Calu3 (cell line): ENCODE results near the gene ATXN2L. TPM values are rescaled to one million over a fixed set of nuclear protein-coding genes. Genes with fewer than 3 reads are reported as not detected.

Experiments used
- BruUV-seq: library from RNA; stranded (reverse); fragments of 400-500 nt; replicated peaks from 2 replicates; lab custom pipeline; 2021; lab: Mats Ljungman, UMichigan
- CTCF ChIA-PET: fragments of 300-600 bp; sonication (Branson Sonifier 250); formaldehyde crosslinking; loops from one replicate; lab custom pipeline; 2022; ENCODE audit warnings: antibody characterized with exemption; lab: Charles Lee
- DNase-seq: peaks from one replicate; pipeline ENCODE4 v3.0.0; 2022
- H3K27ac Mint-ChIP-seq: one replicate; pipeline ENCODE4 v1.8.0; 2022; ENCODE audit warnings: mixed read lengths; ENCODE audit not compliant: unreplicated experiment
- H3K27me3 Mint-ChIP-seq: one replicate; pipeline ENCODE4 v1.8.0; 2022; ENCODE audit warnings: mixed read lengths; ENCODE audit not compliant: unreplicated experiment
- H3K36me3 Mint-ChIP-seq: one replicate; pipeline ENCODE4 v1.8.0; 2022; ENCODE audit warnings: mild to moderate bottlenecking, moderate library complexity, mixed read lengths; ENCODE audit not compliant: insufficient read depth, unreplicated experiment
- H3K4me1 Mint-ChIP-seq: one replicate; pipeline ENCODE4 v1.8.0; 2022; ENCODE audit warnings: mild to moderate bottlenecking, low read depth, mixed read lengths; ENCODE audit not compliant: unreplicated experiment
- H3K4me3 Mint-ChIP-seq: one replicate; pipeline ENCODE4 v1.8.0; 2022; ENCODE audit warnings: mild to moderate bottlenecking, low read depth, moderate library complexity, mixed read lengths; ENCODE audit not compliant: unreplicated experiment
- H3K9me3 Mint-ChIP-seq: one replicate; pipeline ENCODE4 v1.8.0; 2022; ENCODE audit warnings: low read depth, mixed read lengths; ENCODE audit not compliant: unreplicated experiment
- intact Hi-C: fragments of 100-400 bp; cut with micrococcal nuclease; formaldehyde crosslinking; loops from one replicate; pipeline ENCODE4 v1.10.0; 2022; ENCODE audit not compliant: unreplicated experiment
- total RNA-seq: library from RNA; stranded (reverse); gene quantifications from 2 replicates; pipeline ENCODE4 v1.2.3, GENCODE V29; 2022
- TF ChIP-seq, protein P1 (sequence below): fragments of 200-600 bp; IDR thresholded peaks from one replicate; pipeline ENCODE4 v1.8.0; 2022; ENCODE audit warnings: antibody characterized with exemption; ENCODE audit not compliant: unreplicated experiment

Gene ATXN2L
- total RNA-seq, 1 experiment from 2014 or later, result 276 TPM

DNA sequence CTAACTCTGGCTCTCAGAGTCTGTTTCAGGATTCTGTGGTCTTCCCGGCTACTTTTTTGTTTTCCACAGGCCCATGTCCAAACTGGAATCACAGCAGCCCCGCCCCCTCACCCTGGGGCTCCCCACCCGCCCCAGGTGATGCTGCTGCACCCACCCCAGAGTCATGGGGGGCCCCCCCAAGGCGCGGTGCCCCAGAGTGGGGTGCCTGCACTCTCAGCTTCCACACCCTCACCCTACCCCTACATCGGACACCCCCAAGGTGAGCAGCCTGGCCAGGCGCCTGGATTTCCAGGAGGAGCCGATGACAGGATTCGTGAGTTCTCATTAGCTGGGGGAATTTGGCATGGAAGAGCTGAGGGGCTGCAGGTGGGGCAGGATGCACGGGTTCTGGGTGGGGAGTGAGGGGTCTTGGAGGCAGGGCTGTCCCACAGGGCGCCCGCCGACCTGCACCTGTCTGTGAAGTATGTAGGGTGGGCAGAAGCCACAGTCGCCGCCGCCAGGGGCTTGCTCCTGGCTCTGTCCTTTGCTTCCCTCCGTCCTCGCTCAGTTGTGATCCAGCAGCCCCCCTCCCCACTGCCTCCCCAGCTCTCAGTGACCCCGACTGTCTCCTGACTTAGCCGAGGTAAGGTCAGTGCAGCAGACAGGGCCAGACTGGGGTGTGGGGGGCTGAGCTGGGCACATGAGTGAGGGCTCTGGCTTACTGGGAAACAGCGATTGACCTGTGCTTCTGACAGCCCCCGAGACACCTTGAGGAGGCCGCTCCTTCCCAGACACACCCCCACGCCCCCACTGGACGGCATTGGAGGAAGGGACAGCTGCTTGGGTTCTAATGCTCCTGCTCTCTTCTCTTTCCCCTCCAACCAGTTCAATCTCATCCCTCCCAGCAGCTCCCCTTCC is 13.3 kb downstream of the ATXN2L start:
- DNase-seq, result no peak

DNA sequence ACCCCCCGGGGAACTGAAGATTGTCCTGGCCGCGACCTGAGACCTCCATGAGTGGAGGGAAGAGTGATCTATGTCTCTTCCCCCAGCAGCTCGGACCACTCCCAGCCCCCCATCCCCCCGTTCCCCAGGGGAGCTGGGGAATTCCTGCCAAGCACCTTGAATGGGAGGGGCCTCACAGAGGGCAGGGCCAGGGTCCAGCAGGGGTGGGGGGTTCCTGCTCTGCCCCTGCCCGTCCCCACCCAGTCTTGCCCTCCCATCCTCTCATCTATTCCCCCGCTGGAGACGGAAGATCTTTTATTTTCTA is 13.9 kb downstream of the ATXN2L start:
- H3K4me3 Mint-ChIP-seq, result no peak overlapping the region
- intact Hi-C loops, result no loop called here
- no peaks in the 10 kb centered on the region for H3K27me3 Mint-ChIP-seq
- no peak for DNase-seq
- H3K27ac Mint-ChIP-seq, result no peak overlapping the region
- CTCF ChIA-PET, result interaction anchor here (0.6 kb wide), 1 partner anchor 17 kb away, joined by 5 read pairs; no protein-coding TSS in a partner anchor
- TF ChIP-seq, protein P1, sequence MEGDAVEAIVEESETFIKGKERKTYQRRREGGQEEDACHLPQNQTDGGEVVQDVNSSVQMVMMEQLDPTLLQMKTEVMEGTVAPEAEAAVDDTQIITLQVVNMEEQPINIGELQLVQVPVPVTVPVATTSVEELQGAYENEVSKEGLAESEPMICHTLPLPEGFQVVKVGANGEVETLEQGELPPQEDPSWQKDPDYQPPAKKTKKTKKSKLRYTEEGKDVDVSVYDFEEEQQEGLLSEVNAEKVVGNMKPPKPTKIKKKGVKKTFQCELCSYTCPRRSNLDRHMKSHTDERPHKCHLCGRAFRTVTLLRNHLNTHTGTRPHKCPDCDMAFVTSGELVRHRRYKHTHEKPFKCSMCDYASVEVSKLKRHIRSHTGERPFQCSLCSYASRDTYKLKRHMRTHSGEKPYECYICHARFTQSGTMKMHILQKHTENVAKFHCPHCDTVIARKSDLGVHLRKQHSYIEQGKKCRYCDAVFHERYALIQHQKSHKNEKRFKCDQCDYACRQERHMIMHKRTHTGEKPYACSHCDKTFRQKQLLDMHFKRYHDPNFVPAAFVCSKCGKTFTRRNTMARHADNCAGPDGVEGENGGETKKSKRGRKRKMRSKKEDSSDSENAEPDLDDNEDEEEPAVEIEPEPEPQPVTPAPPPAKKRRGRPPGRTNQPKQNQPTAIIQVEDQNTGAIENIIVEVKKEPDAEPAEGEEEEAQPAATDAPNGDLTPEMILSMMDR, result no peak
- TSS peak; percentile 12 for BruUV-seq
- H3K4me1 Mint-ChIP-seq, result peaks cover 20% of the 10 kb centered on the region
- peaks cover 95% of the 10 kb centered on the region for H3K36me3 Mint-ChIP-seq
- no peaks in the 10 kb centered on the region for H3K9me3 Mint-ChIP-seq

More for the DNA sequence above, 13.3 kb downstream of the ATXN2L start:
- Mint-ChIP-seq H3K27ac (no peak overlapping the region), H3K4me3 (no peak overlapping the region), H3K27me3 (no peaks in the 10 kb centered on the region), H3K36me3 (peaks cover 93% of the 10 kb centered on the region), H3K9me3 (no peaks in the 10 kb centered on the region), H3K4me1 (peaks cover 20% of the 10 kb centered on the region)
- CTCF ChIA-PET, result interaction anchor here (0.6 kb wide), 2 partner anchors 12 to 1252 kb away, joined by 3 to 4 read pairs; no protein-coding TSS in a partner anchor
- intact Hi-C loops, result no loop called here
- BruUV-seq, result no TSS peak
- TF ChIP-seq, protein P1, result no peak

DNA sequence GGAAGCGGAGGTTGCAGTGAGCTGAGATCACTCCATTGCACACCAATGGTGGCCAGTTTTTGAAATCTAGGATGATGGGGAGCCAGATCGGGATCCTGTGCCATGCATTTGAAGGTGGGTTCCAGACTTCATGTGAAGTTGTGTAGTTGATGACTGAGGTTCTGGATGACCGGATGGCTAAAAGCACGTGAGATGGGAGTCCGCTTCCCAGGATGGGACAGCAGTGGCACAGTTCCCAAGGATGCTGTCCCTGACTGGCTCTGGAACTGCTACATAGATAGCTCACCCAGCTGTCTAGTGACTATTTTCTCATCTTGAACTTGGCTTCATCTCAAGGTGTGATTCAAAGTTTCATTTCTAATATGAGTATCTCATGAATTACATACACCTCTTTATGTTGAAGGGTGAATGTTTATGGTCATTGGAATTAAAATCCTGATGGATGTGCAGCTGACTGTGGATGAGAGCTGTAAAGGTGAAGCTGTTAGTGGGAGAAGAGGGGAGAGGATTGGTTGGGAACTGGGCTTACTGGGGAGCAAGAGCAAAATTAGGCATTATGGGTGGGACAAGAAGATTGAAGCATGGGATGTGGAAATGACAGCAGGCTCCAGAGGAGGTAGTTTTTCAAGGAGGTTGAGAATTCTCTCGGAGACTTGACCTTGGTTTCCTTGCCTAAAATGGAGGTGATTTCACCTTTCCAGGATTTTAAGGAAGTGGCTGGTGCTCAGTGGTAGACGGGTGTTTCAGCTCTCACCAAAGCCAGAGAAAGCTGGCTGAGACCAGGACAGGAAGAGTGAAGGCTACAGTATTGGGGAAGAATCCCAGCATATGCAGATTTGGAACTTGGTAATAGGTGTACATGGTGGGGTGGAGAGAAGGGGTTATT is 15.1 kb downstream of the ATXN2L start:
- no peak for DNase-seq
- TF ChIP-seq, protein P1, result no peak
- Mint-ChIP-seq H3K27me3 (no peaks in the 10 kb centered on the region), H3K4me1 (peaks cover 11% of the 10 kb centered on the region), H3K36me3 (peaks cover 95% of the 10 kb centered on the region), H3K9me3 (no peaks in the 10 kb centered on the region), H3K27ac (peak overlapping the region; percentile 8), H3K4me3 (no peak overlapping the region)
- intact Hi-C loops, result no loop called here
- CTCF ChIA-PET, result no interaction called here
- BruUV-seq, result no TSS peak

DNA sequence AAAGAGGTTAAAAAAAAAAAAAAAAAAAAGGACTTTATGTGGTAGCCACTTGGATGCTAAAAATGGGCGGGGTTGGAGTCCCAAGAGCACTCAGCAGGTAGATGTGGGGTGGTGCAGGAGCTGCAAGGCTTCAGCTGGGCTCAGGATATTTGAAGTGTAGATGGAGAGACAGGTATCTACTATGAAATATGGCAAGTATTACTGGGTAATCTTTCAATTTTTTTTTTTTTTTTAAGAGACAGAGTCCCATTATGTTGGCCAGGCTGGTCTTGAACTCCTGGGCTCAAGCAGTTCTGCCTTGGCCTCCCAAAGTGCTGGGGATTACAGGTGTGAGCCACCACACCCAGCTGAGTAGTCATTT is 15.7 kb downstream of the ATXN2L start:
- Mint-ChIP-seq H3K4me3 (no peak overlapping the region), H3K36me3 (peaks cover 95% of the 10 kb centered on the region), H3K9me3 (no peaks in the 10 kb centered on the region), H3K27me3 (no peaks in the 10 kb centered on the region), H3K27ac (peak overlapping the region; percentile 23), H3K4me1 (peaks cover 5% of the 10 kb centered on the region)
- CTCF ChIA-PET, result no interaction called here
- intact Hi-C loops, result no loop called here
- TF ChIP-seq, protein P1, result no peak
- no TSS peak for BruUV-seq
- DNase-seq, result no peak
